NCI-H1436 treated with DMSO at 0.1 percent for 48 hours (cell line): ENCODE measurements around the gene ADAM21.
"Not testable (repeated sequence)": the region's sequence is repeated elsewhere in the genome, so short reads cannot be mapped to it uniquely, and the experiment has no call there.

Source experiments
- DNase-seq: peaks from one replicate; lab custom pipeline; 2025; lab: John Stamatoyannopoulos, UW

Gene ADAM21

GRCh38 chr14:70477356-70478105 lies 25.6 kb downstream of the ADAM21 start:
- DNase-seq: not testable (repeated sequence)

GRCh38 chr14:70489579-70490200 lies 37.7 kb downstream of the ADAM21 start:
- no peak for DNase-seq

DNA sequence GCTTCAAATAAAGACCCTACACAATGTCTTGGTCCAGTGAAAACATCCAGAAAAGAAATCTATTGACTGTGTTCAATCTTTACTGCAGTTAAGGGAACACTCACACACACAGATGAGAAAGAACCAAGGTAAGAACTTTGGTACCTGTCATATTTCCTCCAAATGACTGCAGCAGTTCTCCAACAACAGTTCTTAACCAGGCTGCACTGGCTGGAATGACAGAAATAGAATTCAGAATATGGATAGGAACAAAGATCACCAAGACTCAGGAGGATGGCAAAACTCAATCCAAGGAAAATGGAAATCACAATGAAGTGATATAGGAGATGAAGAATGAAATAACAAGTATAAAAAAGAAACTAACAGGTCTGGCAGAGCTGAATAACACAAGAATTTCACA lies 46.2 kb downstream of the ADAM21 start:
- no peak for DNase-seq
